Loucy (cell line): Measurements from ENCODE around the gene SPSB4.

Experiments used
- CTCF ChIP-seq: fragments of 200-600 bp; sonication (generic); conservative IDR thresholded peaks from 2 replicates; pipeline ENCODE4 v1.5.1; 2014; ENCODE audit warnings: mild to moderate bottlenecking, antibody characterized with exemption, low read length
- EZH2phosphoT487 ChIP-seq: fragments of 200-600 bp; IDR thresholded peaks from 2 replicates; pipeline ENCODE4 v1.6.1; 2018; ENCODE audit warnings: antibody characterized with exemption, mild to moderate bottlenecking, moderate library complexity, borderline replicate concordance

- no peak for TF ChIP-seq CTCF
- TF ChIP-seq EZH2phosphoT487: no peak
Measured at GRCh38 chr3:141015481-141015880, 35.7 kb upstream of the SPSB4 start.
